HepG2 (cell line): ENCODE results near the gene DELE1. TPM values are rescaled to one million over a fixed set of nuclear protein-coding genes. Genes with fewer than 3 reads are reported as not detected.

Experiments used
- ATAC-seq: fragments of 200-7000 bp; cut with Tn5 transposase; 3 replicates; pipeline ENCODE4 v1.9.1; 2020; ENCODE audit warnings: mild to moderate bottlenecking, moderate library complexity
- BruUV-seq: library from RNA; stranded (reverse); fragments of 400-500 nt; replicated peaks from 2 replicates; lab custom pipeline; 2021; lab: Mats Ljungman, UMichigan
- CTCF ChIA-PET: fragments of 300-600 bp; formaldehyde crosslinking; extraction: SDS; loops from one replicate; lab custom pipeline; 2021; ENCODE audit warnings: low total read pairs, inconsistent platforms, low intra/inter-chr PET ratio; lab: Yijun Ruan, JAX
- POLR2A ChIA-PET: fragments of 350-600 bp; sonication (Branson Sonifier 250); formaldehyde crosslinking; loops from one replicate; lab custom pipeline; 2020; ENCODE audit warnings: antibody characterized with exemption, inconsistent platforms; lab: Yijun Ruan, JAX
- DNase-seq: peaks from one replicate; pipeline ENCODE4 v3.0.0-alpha.2; 2015; ENCODE audit warnings: low spot score
- FAIRE-seq: peaks from 3 replicates; lab custom pipeline; 2011; peaks lifted over from hg19 to GRCh38; lab: Jason Lieb, UNC
- H2AFZ ChIP-seq: one replicate; pipeline ENCODE4 v1.6.1; 2011; ENCODE audit warnings: low read length, inconsistent platforms
- H3K27ac ChIP-seq: fragments of 300-600 bp; 3 replicates; pipeline ENCODE4 v1.8.0; 2011; ENCODE audit warnings: mixed run types, mild to moderate bottlenecking, mixed read lengths, low read length, inconsistent platforms; ENCODE audit not compliant: insufficient read depth; ENCODE audit errors: extremely low read length
- H3K27me3 ChIP-seq, 2 experiments: fragments of 200-600 bp in 1 of 2; 2 replicates in 1 of 2; 3 replicates in 1 of 2; pipeline versions ENCODE4 v1.6.0 to v1.8.0; 2011; ENCODE audit warnings: low read length in 2 of 2, mild to moderate bottlenecking in 2 of 2, moderate library complexity in 2 of 2, inconsistent platforms in 1 of 2; ENCODE audit not compliant: insufficient read depth in 2 of 2, control insufficient read depth in 1 of 2
- H3K36me3 ChIP-seq, 2 experiments: fragments of 200-600 bp in 1 of 2; replicated peaks in 1 of 2; 2 replicates in 1 of 2; 3 replicates in 1 of 2; pipeline versions ENCODE4 v1.5.1 to v1.8.0; 2011; ENCODE audit warnings: low read length in 2 of 2, inconsistent platforms in 1 of 2; ENCODE audit not compliant: insufficient read depth in 2 of 2, control insufficient read depth in 1 of 2
- H3K4me1 ChIP-seq: 2 replicates; pipeline ENCODE4 v1.5.1; 2012; ENCODE audit warnings: low read length, inconsistent platforms; ENCODE audit not compliant: insufficient read depth
- H3K4me2 ChIP-seq: 2 replicates; pipeline ENCODE4 v1.6.0; 2011; ENCODE audit warnings: low read depth, low read length, inconsistent platforms
- H3K4me3 ChIP-seq, 3 experiments: fragments of 200-600 bp in 1 of 3; sonication (generic), shearing (Covaris generic) in 1 of 3; replicated peaks in 1 of 3; 2 replicates each; pipeline ENCODE4 v1.5.1; 2011 to 2016; ENCODE audit warnings: low read length in 3 of 3, inconsistent platforms in 2 of 3, low read depth in 2 of 3, mild to moderate bottlenecking in 2 of 3, control low read depth in 1 of 3, mixed read lengths in 1 of 3; ENCODE audit not compliant: insufficient read depth in 1 of 3
- H3K79me2 ChIP-seq: one replicate; pipeline ENCODE4 v1.6.1; 2011; ENCODE audit warnings: low read length, inconsistent platforms; ENCODE audit not compliant: insufficient read depth
- H3K9ac ChIP-seq: 2 replicates; pipeline ENCODE4 v1.6.0; 2011; ENCODE audit warnings: mild to moderate bottlenecking, low read depth, low read length, inconsistent platforms; ENCODE audit not compliant: insufficient read depth
- H3K9me3 ChIP-seq: 2 replicates; pipeline ENCODE4 v1.5.1; 2012; ENCODE audit warnings: mild to moderate bottlenecking, low read length
- H4K20me1 ChIP-seq: 2 replicates; pipeline ENCODE4 v1.6.0; 2011; ENCODE audit warnings: inconsistent platforms, mild to moderate bottlenecking, low read length, moderate library complexity; ENCODE audit not compliant: insufficient read depth
- ARNT2 ChIP-seq: sonication (generic); formaldehyde crosslinking; IDR thresholded peaks from 2 replicates; pipeline ENCODE4 v1.8.0; 2022; ENCODE audit warnings: mild to moderate bottlenecking, low read depth, missing genetic modification reagents, moderate library complexity
- BHLHE40 ChIP-seq: IDR thresholded peaks from 2 replicates; pipeline ENCODE4 v1.6.1; 2011; ENCODE audit warnings: low read length, improper control_type of control experiment
- ETV6 ChIP-seq: sonication (generic); formaldehyde crosslinking; conservative IDR thresholded peaks from 2 replicates; pipeline ENCODE4 v1.4.0; 2020; ENCODE audit warnings: missing genetic modification reagents
- IRF2 ChIP-seq: IDR thresholded peaks from 2 replicates; pipeline ENCODE4 v1.6.1; 2018; ENCODE audit warnings: missing genetic modification reagents, missing compliant biosample characterization
- SAP130 ChIP-seq: IDR thresholded peaks from 2 replicates; pipeline ENCODE4 v1.6.1; 2016; ENCODE audit warnings: low read depth
- SETDB1 ChIP-seq: sonication (generic); formaldehyde crosslinking; IDR thresholded peaks from 2 replicates; pipeline ENCODE4 v1.5.1; 2020; ENCODE audit warnings: missing genetic modification reagents, mild to moderate bottlenecking, borderline replicate concordance
- SOX6 ChIP-seq, 2 experiments: fragments of 450-650 bp in 1 of 2; sonication (generic) in 1 of 2; formaldehyde crosslinking in 1 of 2; IDR thresholded peaks; 2 replicates each; pipeline versions ENCODE4 v1.4.0 to v1.6.1; 2017 to 2020; ENCODE audit warnings: antibody characterized with exemption in 1 of 2, mild to moderate bottlenecking in 1 of 2, missing genetic modification reagents in 1 of 2
- TAF1 ChIP-seq: sonication (generic); formaldehyde crosslinking; IDR thresholded peaks from 2 replicates; pipeline ENCODE4 v1.4.0; 2020; ENCODE audit warnings: missing genetic modification reagents
- TARDBP ChIP-seq: sonication (generic); formaldehyde crosslinking; IDR thresholded peaks from 2 replicates; pipeline ENCODE4 v1.8.0; 2022; ENCODE audit warnings: mild to moderate bottlenecking, missing genetic modification reagents
- ZMYM4 ChIP-seq: sonication (generic); formaldehyde crosslinking; IDR thresholded peaks from 2 replicates; pipeline ENCODE4 v1.8.1; 2023; ENCODE audit warnings: mild to moderate bottlenecking, missing genetic modification reagents
- WGBS: methylation state at CpG from one replicate; pipeline ENCODE4 v1.1.6; 2017; ENCODE audit warnings: low lambda C conversion rate; 5-methylcytosine and 5-hydroxymethylcytosine counted together
- in situ Hi-C: cut with HindIII; loops from 2 replicates; pipeline ENCODE4 v1.10.0; 2017; ENCODE audit warnings: low pct_unique_long_range_greater_than_20kb; ENCODE audit not compliant: extremely low pct_ligation_motif_present
- intact Hi-C: fragments of 100-400 bp; cut with micrococcal nuclease; formaldehyde crosslinking; loops from one replicate; pipeline ENCODE4 v1.10.0; 2022; ENCODE audit not compliant: unreplicated experiment
- polyA plus RNA-seq, 8 experiments: library from polyadenylated mRNA; depleted of rRNA in 3 of 8; stranded (reverse) in 7 of 8; unstranded in 1 of 8; fragments of >200 nt; fragmentation: Illumina TruSeq in 4 of 8; extraction: Trizol in 4 of 8; gene quantifications; 2 replicates each; pipeline versions ENCODE4 v1.2.1 to v1.2.3, GENCODE V29; 2011 to 2016; ENCODE audit warnings: low read depth in 4 of 8, missing spikeins in 1 of 8, mixed read lengths in 1 of 8; ENCODE audit not compliant: insufficient read depth in 1 of 8
- total RNA-seq, 5 experiments: library from RNA; depleted of rRNA; stranded (reverse); fragments of >200 nt; fragmentation: Illumina TruSeq; extraction: Trizol; gene quantifications; 2 replicates each; pipeline ENCODE4 v1.2.3, GENCODE V29; 2016; ENCODE audit warnings: low read depth in 1 of 5
- TF ChIP-seq, protein P1 (sequence below): sonication (generic); formaldehyde crosslinking; IDR thresholded peaks from 2 replicates; pipeline ENCODE4 v1.4.0; 2020; ENCODE audit warnings: mild to moderate bottlenecking, missing genetic modification reagents
- TF ChIP-seq, protein P2 (sequence below): sonication (generic); formaldehyde crosslinking; IDR thresholded peaks from 2 replicates; pipeline ENCODE4 v1.8.0; 2022; ENCODE audit warnings: missing genetic modification reagents, low read depth, mild to moderate bottlenecking, borderline replicate concordance
- TF ChIP-seq, protein P3 (sequence below): sonication (generic); formaldehyde crosslinking; IDR thresholded peaks from 2 replicates; pipeline ENCODE4 v1.8.0; 2022; ENCODE audit warnings: mild to moderate bottlenecking, missing genetic modification reagents; ENCODE audit not compliant: insufficient replicate concordance
- TF ChIP-seq, protein P4 (sequence below), 2 experiments: IDR thresholded peaks; 2 replicates each; pipeline ENCODE4 v1.6.1; 2011 to 2012; ENCODE audit warnings: low read length in 2 of 2, borderline replicate concordance in 1 of 2, low read depth in 1 of 2, mild to moderate bottlenecking in 1 of 2, moderate library complexity in 1 of 2

Gene DELE1
- total and polyA plus RNA-seq, 2 of the 13 experiments (the other 11 are each of a cell fraction or from before 2014, with no cell fraction given) = 57.5 to 90.3 TPM

DNA sequence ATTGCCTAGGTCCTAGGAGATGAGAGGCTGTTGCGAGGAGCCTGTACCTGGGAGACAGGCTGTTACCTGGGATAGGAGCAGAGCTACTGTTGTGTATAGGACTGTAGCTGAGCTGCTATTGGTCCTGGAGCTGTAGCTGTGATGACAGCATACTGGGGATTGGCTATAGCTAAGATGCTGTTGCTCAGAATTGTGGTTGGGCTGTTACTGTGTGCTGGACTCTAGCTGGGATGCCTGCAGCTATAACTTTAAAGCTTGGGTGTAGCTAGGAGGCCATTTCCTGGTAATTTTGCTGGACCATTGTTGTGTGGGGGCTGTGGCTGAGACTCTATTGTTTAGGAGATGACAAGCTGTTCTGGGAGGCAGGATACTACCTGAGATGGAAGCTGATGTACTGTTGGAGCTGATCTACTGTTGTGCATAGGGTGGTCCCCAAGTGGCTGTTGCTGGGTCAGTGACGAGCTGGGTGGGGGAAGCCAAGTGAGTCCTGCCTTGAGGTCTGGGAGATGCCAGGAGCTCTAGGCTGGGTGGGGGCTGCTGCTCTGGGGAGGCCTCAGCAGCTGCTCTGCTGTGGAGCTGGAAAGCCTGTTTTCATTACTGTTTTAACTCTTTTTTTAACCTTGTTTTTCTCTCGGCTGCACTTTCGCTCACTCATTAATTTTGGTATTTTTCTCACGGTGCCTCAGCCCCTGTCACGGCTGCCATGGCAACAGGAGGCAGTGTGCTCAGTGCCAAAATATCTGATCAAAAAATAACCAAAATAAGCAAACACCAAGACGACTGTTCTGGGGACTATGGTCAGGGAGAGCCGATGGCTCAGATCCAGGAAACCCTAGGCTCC is 42.5 kb upstream of the DELE1 start:
- DNase-seq = no peak
- BruUV-seq = no TSS peak
- H2AFZ ChIP-seq = no peak overlapping the region
- no peak overlapping the region for H3K9ac ChIP-seq
- TF ChIP-seq, protein P1, sequence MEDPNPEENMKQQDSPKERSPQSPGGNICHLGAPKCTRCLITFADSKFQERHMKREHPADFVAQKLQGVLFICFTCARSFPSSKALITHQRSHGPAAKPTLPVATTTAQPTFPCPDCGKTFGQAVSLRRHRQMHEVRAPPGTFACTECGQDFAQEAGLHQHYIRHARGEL (CRISPR knock-in tag) = no peak
- TF ChIP-seq SETDB1 (CRISPR knock-in tag) (no peak), SAP130 (no peak), ARNT2 (CRISPR knock-in tag) (no peak), ZMYM4 (CRISPR knock-in tag) (no peak), IRF2 (CRISPR knock-in tag) (no peak), TARDBP (CRISPR knock-in tag) (no peak), BHLHE40 (no peak), TAF1 (CRISPR knock-in tag) (no peak), SOX6 (IDR thresholded peaks at IDR 0.05) (no peak), SOX6 (CRISPR knock-in tag; IDR thresholded peaks at IDR 0.05) (no peak), ETV6 (CRISPR knock-in tag) (no peak)
- TF ChIP-seq, protein P2, sequence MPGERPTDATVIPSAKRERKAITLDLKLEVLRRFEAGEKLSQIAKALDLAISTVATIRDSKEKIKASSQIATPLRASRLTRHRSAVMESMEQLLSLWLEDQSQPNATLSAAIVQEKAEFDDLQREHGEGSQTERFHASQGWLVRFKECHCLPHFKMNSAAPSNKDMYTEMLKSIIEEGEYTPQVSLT (CRISPR knock-in tag) = no peak
- TF ChIP-seq, protein P3, sequence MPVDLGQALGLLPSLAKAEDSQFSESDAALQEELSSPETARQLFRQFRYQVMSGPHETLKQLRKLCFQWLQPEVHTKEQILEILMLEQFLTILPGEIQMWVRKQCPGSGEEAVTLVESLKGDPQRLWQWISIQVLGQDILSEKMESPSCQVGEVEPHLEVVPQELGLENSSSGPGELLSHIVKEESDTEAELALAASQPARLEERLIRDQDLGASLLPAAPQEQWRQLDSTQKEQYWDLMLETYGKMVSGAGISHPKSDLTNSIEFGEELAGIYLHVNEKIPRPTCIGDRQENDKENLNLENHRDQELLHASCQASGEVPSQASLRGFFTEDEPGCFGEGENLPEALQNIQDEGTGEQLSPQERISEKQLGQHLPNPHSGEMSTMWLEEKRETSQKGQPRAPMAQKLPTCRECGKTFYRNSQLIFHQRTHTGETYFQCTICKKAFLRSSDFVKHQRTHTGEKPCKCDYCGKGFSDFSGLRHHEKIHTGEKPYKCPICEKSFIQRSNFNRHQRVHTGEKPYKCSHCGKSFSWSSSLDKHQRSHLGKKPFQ (CRISPR knock-in tag) = no peak
- TF ChIP-seq, protein P4, sequence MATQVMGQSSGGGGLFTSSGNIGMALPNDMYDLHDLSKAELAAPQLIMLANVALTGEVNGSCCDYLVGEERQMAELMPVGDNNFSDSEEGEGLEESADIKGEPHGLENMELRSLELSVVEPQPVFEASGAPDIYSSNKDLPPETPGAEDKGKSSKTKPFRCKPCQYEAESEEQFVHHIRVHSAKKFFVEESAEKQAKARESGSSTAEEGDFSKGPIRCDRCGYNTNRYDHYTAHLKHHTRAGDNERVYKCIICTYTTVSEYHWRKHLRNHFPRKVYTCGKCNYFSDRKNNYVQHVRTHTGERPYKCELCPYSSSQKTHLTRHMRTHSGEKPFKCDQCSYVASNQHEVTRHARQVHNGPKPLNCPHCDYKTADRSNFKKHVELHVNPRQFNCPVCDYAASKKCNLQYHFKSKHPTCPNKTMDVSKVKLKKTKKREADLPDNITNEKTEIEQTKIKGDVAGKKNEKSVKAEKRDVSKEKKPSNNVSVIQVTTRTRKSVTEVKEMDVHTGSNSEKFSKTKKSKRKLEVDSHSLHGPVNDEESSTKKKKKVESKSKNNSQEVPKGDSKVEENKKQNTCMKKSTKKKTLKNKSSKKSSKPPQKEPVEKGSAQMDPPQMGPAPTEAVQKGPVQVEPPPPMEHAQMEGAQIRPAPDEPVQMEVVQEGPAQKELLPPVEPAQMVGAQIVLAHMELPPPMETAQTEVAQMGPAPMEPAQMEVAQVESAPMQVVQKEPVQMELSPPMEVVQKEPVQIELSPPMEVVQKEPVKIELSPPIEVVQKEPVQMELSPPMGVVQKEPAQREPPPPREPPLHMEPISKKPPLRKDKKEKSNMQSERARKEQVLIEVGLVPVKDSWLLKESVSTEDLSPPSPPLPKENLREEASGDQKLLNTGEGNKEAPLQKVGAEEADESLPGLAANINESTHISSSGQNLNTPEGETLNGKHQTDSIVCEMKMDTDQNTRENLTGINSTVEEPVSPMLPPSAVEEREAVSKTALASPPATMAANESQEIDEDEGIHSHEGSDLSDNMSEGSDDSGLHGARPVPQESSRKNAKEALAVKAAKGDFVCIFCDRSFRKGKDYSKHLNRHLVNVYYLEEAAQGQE (IDR thresholded peaks at IDR 0.05; ENCODE audit: borderline replicate concordance in 1 of 2, low read depth in 1 of 2, low read length in 2 of 2) = no peak
- peaks cover 14 to 47% of the 10 kb centered on the region in 2 experiments for H3K27me3 ChIP-seq
- WGBS = 6% methylated on average over 7 of the region's 8 CpGs
- peaks cover 39% of the 10 kb centered on the region for H3K4me1 ChIP-seq
- H3K79me2 ChIP-seq = no peaks in the 10 kb centered on the region
- POLR2A ChIA-PET = no interaction called here
- no peak for FAIRE-seq
- no peaks in the 10 kb centered on the region for H3K36me3 ChIP-seq
- no peak overlapping the region for H3K4me3 ChIP-seq
- in situ Hi-C loops (no loop called here), intact Hi-C loops (no loop called here)
- no peaks in the 10 kb centered on the region for H3K9me3 ChIP-seq
- no peaks in the 10 kb centered on the region for H4K20me1 ChIP-seq
- no peak for ATAC-seq
- CTCF ChIA-PET = no interaction called here
- no peak overlapping the region for H3K4me2 ChIP-seq
- H3K27ac ChIP-seq = no peak overlapping the region
